ENCODE data around the gene AK3. TPM values are rescaled to one million over a fixed set of nuclear protein-coding genes. Genes with fewer than 3 reads are reported as not detected.

The AK3 gene
- total RNA-seq, 2 experiments from 2014 or later, result 32.6 to 41.0 TPM

DNA sequence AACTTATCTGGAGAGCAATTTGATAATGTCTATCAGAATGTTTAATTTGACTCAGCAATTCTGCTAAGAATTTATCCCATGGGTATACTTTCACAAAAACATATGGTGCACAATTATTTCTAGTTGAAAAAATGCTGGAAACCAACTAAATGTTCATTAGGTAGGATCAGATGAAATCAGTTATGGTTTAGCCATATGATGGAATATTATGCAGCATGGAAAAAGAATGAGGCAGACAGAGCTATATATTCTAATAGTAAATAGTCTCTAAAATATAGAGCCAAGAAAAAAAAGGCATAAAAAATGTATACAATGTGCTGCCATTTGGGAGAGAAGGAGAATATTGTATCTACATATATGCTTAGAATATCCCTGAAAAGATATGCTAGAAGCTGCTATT lies 71.1 kb downstream of the AK3 start:
- no peaks in the 10 kb centered on the region for H3K36me3 Mint-ChIP-seq (ENCODE audit: low read depth)
- intact Hi-C loops (cut with DNase I, micrococcal nuclease), result loop anchor here (10.0 kb wide), 5 partner anchors 315 to 1825 kb away; partner anchors contain the start of genes CD274 (in 1 of the 2), JAK2 (in 1 of the 2), PUM3 (in 1 of the 2) and UHRF2 (in 1 of the 2)
- H3K9me3 Mint-ChIP-seq (ENCODE audit: low read depth), result no peaks in the 10 kb centered on the region
- POLR2A ChIA-PET, result no interaction called here
- no peak overlapping the region for H3K4me3 Mint-ChIP-seq
- no peak overlapping the region for H3K27ac Mint-ChIP-seq
- ATAC-seq, result no peak
- CTCF ChIA-PET, result no interaction called here
- H3K27me3 Mint-ChIP-seq, result no peaks in the 10 kb centered on the region
- no peak for DNase-seq
- peaks cover 47% of the 10 kb centered on the region for H3K4me1 Mint-ChIP-seq

- Mint-ChIP-seq H3K27ac (no peak overlapping the region), H3K36me3 (ENCODE audit: low read depth) (no peaks in the 10 kb centered on the region), H3K27me3 (no peaks in the 10 kb centered on the region), H3K9me3 (ENCODE audit: low read depth) (no peaks in the 10 kb centered on the region), H3K4me3 (no peak overlapping the region), H3K4me1 (peaks cover 59% of the 10 kb centered on the region)
- POLR2A ChIA-PET, result no interaction called here
- CTCF ChIA-PET, result no interaction called here
- intact Hi-C loops (cut with DNase I, micrococcal nuclease), result loop anchor here (10.0 kb wide), 2 partner anchors 316 to 1824 kb away; partner anchors contain the start of genes JAK2 (in 1 of the 2) and PUM3 (in 1 of the 2)
- ATAC-seq (no peak), DNase-seq (no peak)
Observed at GRCh38 chr9:4668604-4669003, 72.4 kb downstream of the AK3 start.

DNA sequence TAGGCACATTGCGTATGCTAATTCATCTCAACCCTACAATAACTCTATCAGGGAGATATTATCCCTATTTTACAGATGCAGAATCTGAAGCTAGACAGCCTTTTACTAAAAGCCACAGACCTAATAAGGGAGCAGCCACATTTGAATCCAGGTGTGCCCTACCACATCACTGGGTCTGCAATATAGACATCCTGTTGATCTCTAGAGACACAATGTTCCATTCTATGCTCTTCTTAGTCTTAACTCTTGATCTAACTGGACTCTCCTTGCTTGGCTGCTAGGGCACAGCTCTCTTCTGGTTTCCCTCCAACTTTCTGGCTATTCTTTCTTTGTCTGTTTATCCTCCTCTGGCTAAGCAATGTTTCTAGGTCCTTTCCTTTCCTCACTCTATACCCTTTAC lies 73.3 kb downstream of the AK3 start:
- Mint-ChIP-seq H3K27ac (no peak overlapping the region), H3K36me3 (ENCODE audit: low read depth) (peaks cover 3% of the 10 kb centered on the region), H3K27me3 (no peaks in the 10 kb centered on the region), H3K4me3 (no peak overlapping the region), H3K4me1 (peaks cover 67% of the 10 kb centered on the region), H3K9me3 (ENCODE audit: low read depth) (no peaks in the 10 kb centered on the region)
- ChIA-PET CTCF (no interaction called here), POLR2A (no interaction called here)
- intact Hi-C loops (cut with DNase I, micrococcal nuclease), result loop anchor here (10.0 kb wide), 2 partner anchors 317 to 1823 kb away; partner anchors contain the start of genes JAK2 (in 1 of the 2) and PUM3 (in 1 of the 2)
- DNase-seq (no peak), ATAC-seq (no peak)

- peaks cover 75% of the 10 kb centered on the region for H3K4me1 Mint-ChIP-seq
- H3K27ac Mint-ChIP-seq, result peak within 1 kb of the TSS; percentile 73
- intact Hi-C loops (cut with DNase I, micrococcal nuclease), result loop anchor here (1.0 to 10.0 kb wide), 3 partner anchors 13 to 1821 kb away; partner anchors contain the start of genes CDC37L1 (in 2 of the 2), JAK2 (in 1 of the 2) and PUM3 (in 1 of the 2)
- DNase-seq (peak; percentile 64), ATAC-seq (peak; percentile 42)
- H3K4me3 Mint-ChIP-seq, result peak within 1 kb of the TSS; percentile 73
- peaks cover 3% of the 10 kb centered on the region for H3K36me3 Mint-ChIP-seq (ENCODE audit: low read depth)
- ChIA-PET POLR2A (no interaction called here), CTCF (interaction anchor here (0.6 to 2.9 kb wide), 7 partner anchors 10 to 352 kb away, joined by 3 to 12 read pairs (median 3); no protein-coding TSS in a partner anchor)
- H3K27me3 Mint-ChIP-seq, result no peaks in the 10 kb centered on the region
- H3K9me3 Mint-ChIP-seq (ENCODE audit: low read depth), result no peaks in the 10 kb centered on the region
Observed at GRCh38 chr9:4666042-4666699, 74.8 kb downstream of the AK3 start, which contains the start of gene SPATA6L. SPATA6L (minus strand) TSS chr9:4666480; CDS start chr9:4666250, 230 bp downstream.

DNA sequence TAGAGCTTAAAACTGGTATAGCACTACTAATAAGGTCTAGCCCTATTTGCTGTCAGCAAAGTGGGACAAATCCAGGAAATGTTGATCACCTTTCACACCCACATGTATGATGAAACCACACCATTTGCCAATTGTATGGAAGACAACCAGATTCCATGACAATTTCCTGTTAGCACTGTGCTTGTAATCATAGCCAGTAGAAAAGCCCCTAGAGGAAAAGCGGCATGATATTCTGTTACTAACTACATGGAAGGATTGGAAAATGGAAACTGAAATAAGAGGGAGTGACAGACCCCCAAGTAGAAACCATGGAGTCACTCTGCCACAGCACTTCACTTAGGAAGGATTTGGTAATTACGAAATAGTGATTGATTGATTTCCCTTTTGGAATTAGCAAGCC lies 75.6 kb downstream of the AK3 start:
- DNase-seq (no peak), ATAC-seq (no peak)
- intact Hi-C loops (cut with DNase I, micrococcal nuclease), result loop anchor here (10.0 kb wide), 2 partner anchors 319 to 1821 kb away; partner anchors contain the start of genes JAK2 (in 1 of the 2) and PUM3 (in 1 of the 2)
- CTCF ChIA-PET, result interaction anchor here (0.5 to 2.9 kb wide), 8 partner anchors 9 to 91 kb away, joined by 3 to 12 read pairs (median 3); no protein-coding TSS in a partner anchor
- H3K27me3 Mint-ChIP-seq, result no peaks in the 10 kb centered on the region
- H3K36me3 Mint-ChIP-seq (ENCODE audit: low read depth), result peaks cover 3% of the 10 kb centered on the region
- H3K9me3 Mint-ChIP-seq (ENCODE audit: low read depth), result no peaks in the 10 kb centered on the region
- peak overlapping the region; percentile 73 for H3K4me3 Mint-ChIP-seq
- POLR2A ChIA-PET, result no interaction called here
- no peak overlapping the region for H3K27ac Mint-ChIP-seq
- H3K4me1 Mint-ChIP-seq, result peaks cover 67% of the 10 kb centered on the region

- intact Hi-C loops (cut with DNase I, micrococcal nuclease), result loop anchor here (2.0 to 10.0 kb wide), 3 partner anchors 77 to 1819 kb away; partner anchors contain the start of genes AK3 (in 1 of the 2), JAK2 (in 1 of the 2) and PUM3 (in 1 of the 2)
Observed at GRCh38 chr9:4663956-4664355, 77.0 kb downstream of the AK3 start.

GRCh38 chr9:4662989-4663792 lies 77.8 kb downstream of the AK3 start:
- Mint-ChIP-seq H3K9me3 (ENCODE audit: low read depth) (no peaks in the 10 kb centered on the region), H3K27me3 (no peaks in the 10 kb centered on the region), H3K36me3 (ENCODE audit: low read depth) (peaks cover 3% of the 10 kb centered on the region), H3K4me3 (peak overlapping the region; percentile 82), H3K4me1 (peaks cover 60% of the 10 kb centered on the region), H3K27ac (peak overlapping the region; percentile 84)
- no peak for ATAC-seq
- intact Hi-C loops (cut with DNase I, micrococcal nuclease), result loop anchor here (1.0 to 10.0 kb wide), 6 partner anchors 16 to 1818 kb away; partner anchors contain the start of genes CDC37L1 (in 2 of the 2), AK3 (in 1 of the 2), JAK2 (in 1 of the 2) and PUM3 (in 1 of the 2)
- ChIA-PET POLR2A (no interaction called here), CTCF (interaction anchor here (1.9 kb wide), 1 partner anchor 59 kb away, joined by 4 read pairs; no protein-coding TSS in a partner anchor)
- DNase-seq, result no peak

More at GRCh38 chr9:4663956-4664355, 77.0 kb downstream of the AK3 start:
- Mint-ChIP-seq H3K4me1 (peaks cover 66% of the 10 kb centered on the region), H3K4me3 (peak overlapping the region; percentile 82), H3K27ac (no peak overlapping the region), H3K36me3 (ENCODE audit: low read depth) (peaks cover 3% of the 10 kb centered on the region), H3K27me3 (no peaks in the 10 kb centered on the region), H3K9me3 (ENCODE audit: low read depth) (no peaks in the 10 kb centered on the region)
- POLR2A ChIA-PET, result no interaction called here
- ATAC-seq, result no peak
- DNase-seq, result no peak
- CTCF ChIA-PET, result interaction anchor here (0.9 to 2.9 kb wide), 3 partner anchors 8 to 60 kb away, joined by 3 to 12 read pairs (median 4); no protein-coding TSS in a partner anchor

DNA sequence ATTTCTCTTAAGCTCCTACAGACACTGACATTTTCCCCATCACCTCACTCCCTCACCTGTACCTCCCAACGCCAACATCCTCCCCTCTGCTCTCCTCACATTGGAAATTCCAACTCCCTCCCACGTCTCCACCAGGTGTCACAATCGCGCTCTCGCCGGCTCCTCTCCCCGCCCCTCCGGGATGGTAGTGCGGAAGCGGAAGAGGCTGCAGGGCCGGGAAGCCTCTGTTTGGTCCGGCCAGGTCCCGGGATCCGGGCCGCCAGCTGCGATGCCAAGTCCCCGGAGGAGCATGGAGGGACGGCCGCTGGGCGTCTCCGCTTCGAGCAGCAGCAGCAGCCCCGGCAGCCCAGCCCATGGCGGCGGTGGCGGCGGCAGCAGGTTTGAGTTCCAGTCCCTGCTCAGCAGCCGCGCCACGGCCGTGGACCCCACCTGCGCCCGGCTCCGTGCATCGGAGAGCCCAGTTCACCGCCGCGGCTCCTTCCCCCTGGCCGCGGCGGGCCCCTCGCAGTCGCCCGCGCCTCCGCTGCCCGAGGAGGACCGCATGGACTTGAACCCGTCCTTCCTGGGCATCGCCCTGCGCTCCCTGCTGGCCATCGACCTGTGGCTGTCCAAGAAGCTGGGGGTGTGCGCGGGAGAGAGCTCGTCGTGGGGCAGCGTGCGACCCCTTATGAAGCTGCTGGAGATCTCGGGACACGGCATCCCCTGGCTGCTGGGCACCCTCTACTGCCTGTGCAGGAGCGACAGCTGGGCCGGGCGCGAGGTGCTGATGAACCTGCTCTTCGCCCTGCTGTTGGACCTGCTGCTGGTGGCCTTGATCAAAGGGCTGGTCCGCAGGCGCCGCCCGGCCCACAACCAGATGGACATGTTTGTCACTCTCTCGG lies 78.7 kb downstream of the AK3 start, which contains the start of gene PLPP6:
Gene PLPP6, plus strand, starts transcription at position 187 of the 881 bp plus-strand sequence. Its CDS starts 82 bp downstream, at position 269.
- POLR2A ChIA-PET, result no interaction called here
- Mint-ChIP-seq H3K36me3 (ENCODE audit: low read depth) (peaks cover 3% of the 10 kb centered on the region), H3K9me3 (ENCODE audit: low read depth) (no peaks in the 10 kb centered on the region), H3K27me3 (no peaks in the 10 kb centered on the region), H3K4me1 (peaks cover 53% of the 10 kb centered on the region), H3K4me3 (peak within 1 kb of the TSS; percentile 82), H3K27ac (peak within 1 kb of the TSS; percentile 86)
- peak; percentile 84 for ATAC-seq
- CTCF ChIA-PET, result interaction anchor here (1.0 kb wide), 1 partner anchor 13 kb away, joined by 3 read pairs; no protein-coding TSS in a partner anchor
- intact Hi-C loops (cut with DNase I, micrococcal nuclease), result loop anchor here (1.0 to 10.0 kb wide), 6 partner anchors 17 to 1818 kb away; partner anchors contain the start of genes CDC37L1 (in 2 of the 2), AK3 (in 1 of the 2), JAK2 (in 1 of the 2) and PUM3 (in 1 of the 2)
- DNase-seq, result peak; percentile 87

GRCh38 chr9:4661611-4662010 lies 79.4 kb downstream of the AK3 start:
- H3K36me3 Mint-ChIP-seq (ENCODE audit: low read depth), result peaks cover 3% of the 10 kb centered on the region
- no peaks in the 10 kb centered on the region for H3K27me3 Mint-ChIP-seq
- H3K4me1 Mint-ChIP-seq, result peaks cover 46% of the 10 kb centered on the region
- intact Hi-C loops (cut with DNase I, micrococcal nuclease), result loop anchor here (1.0 to 10.0 kb wide), 6 partner anchors 18 to 1817 kb away; partner anchors contain the start of genes CDC37L1 (in 2 of the 2), AK3 (in 1 of the 2), JAK2 (in 1 of the 2) and PUM3 (in 1 of the 2)
- ATAC-seq (no peak), DNase-seq (no peak)
- POLR2A ChIA-PET, result no interaction called here
- peak overlapping the region; percentile 86 for H3K27ac Mint-ChIP-seq
- H3K4me3 Mint-ChIP-seq, result peak overlapping the region; percentile 82
- CTCF ChIA-PET, result interaction anchor here (1.0 kb wide), 1 partner anchor 13 kb away, joined by 3 read pairs; no protein-coding TSS in a partner anchor
- no peaks in the 10 kb centered on the region for H3K9me3 Mint-ChIP-seq (ENCODE audit: low read depth)

GRCh38 chr9:4661165-4661564 lies 79.8 kb downstream of the AK3 start:
- Mint-ChIP-seq H3K27ac (peak overlapping the region; percentile 86), H3K4me3 (peak overlapping the region; percentile 82), H3K4me1 (peaks cover 42% of the 10 kb centered on the region), H3K9me3 (ENCODE audit: low read depth) (no peaks in the 10 kb centered on the region), H3K36me3 (ENCODE audit: low read depth) (peaks cover 3% of the 10 kb centered on the region), H3K27me3 (no peaks in the 10 kb centered on the region)
- ATAC-seq, result no peak
- no peak for DNase-seq
- POLR2A ChIA-PET, result interaction anchor here (0.7 kb wide), 1 partner anchor 19 kb away, joined by 7 read pairs; no protein-coding TSS in a partner anchor
- CTCF ChIA-PET, result interaction anchor here (1.0 kb wide), 1 partner anchor 14 kb away, joined by 3 read pairs; no protein-coding TSS in a partner anchor
- intact Hi-C loops (cut with DNase I, micrococcal nuclease), result loop anchor here (10.0 kb wide), 2 partner anchors 324 to 1816 kb away; partner anchors contain the start of genes JAK2 (in 1 of the 2) and PUM3 (in 1 of the 2)

All from activated CD4-positive, alpha-beta T cell treated with anti-CD3 and anti-CD28 coated beads for 36 hours (primary cell).